ENCODE measurements around the gene BBIP1.

DNA sequence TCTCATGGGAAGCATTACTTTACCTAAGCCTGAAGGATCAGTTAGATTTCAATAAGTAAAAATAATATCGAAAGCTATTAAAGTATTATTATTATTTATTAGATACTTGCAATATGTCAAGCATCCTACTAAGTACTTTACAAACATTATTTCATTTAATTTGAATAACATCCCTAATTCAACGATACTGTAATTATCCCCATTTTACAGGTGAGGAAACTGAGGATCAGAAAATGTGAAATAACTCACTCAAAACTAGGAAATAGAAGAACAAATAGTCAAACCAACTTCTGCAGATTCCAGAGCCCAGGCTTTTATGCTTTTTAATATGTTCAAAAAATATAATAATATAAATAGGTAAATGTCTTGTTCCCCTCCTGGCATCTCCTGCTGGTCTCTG, 57.5 kb downstream of the BBIP1 start:
- TF ChIP-seq, protein P1, sequence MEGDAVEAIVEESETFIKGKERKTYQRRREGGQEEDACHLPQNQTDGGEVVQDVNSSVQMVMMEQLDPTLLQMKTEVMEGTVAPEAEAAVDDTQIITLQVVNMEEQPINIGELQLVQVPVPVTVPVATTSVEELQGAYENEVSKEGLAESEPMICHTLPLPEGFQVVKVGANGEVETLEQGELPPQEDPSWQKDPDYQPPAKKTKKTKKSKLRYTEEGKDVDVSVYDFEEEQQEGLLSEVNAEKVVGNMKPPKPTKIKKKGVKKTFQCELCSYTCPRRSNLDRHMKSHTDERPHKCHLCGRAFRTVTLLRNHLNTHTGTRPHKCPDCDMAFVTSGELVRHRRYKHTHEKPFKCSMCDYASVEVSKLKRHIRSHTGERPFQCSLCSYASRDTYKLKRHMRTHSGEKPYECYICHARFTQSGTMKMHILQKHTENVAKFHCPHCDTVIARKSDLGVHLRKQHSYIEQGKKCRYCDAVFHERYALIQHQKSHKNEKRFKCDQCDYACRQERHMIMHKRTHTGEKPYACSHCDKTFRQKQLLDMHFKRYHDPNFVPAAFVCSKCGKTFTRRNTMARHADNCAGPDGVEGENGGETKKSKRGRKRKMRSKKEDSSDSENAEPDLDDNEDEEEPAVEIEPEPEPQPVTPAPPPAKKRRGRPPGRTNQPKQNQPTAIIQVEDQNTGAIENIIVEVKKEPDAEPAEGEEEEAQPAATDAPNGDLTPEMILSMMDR (IDR thresholded peaks at IDR 0.05), result no peak
- TF ChIP-seq POLR2AphosphoS5 (IDR thresholded peaks at IDR 0.05) (no peak), POLR2A (IDR thresholded peaks at IDR 0.05) (no peak)
